CD14-positive monocyte (primary cell): ENCODE data around the gene DLGAP5. TPM values are rescaled to one million over a fixed set of nuclear protein-coding genes. Genes with fewer than 3 reads are reported as not detected.

ENCODE experiments used
- DNase-seq, 3 donors: peaks; one replicate each; pipeline ENCODE4 v3.0.0-alpha.2; 2011 to 2022
- H2AFZ ChIP-seq: 2 replicates; pipeline ENCODE4 v1.6.0; 2012; ENCODE audit warnings: mild to moderate bottlenecking, low read depth, low read length, inconsistent platforms; ENCODE audit not compliant: insufficient read depth, poor library complexity, severe bottlenecking
- H3K27ac ChIP-seq, 2 donors: 1 replicate in 1 of 2; 2 replicates in 1 of 2; pipeline ENCODE4 v1.5.1; 2012 to 2013; ENCODE audit warnings: low read length in 2 of 2, control low read depth in 1 of 2, inconsistent platforms in 1 of 2, low read depth in 1 of 2, mild to moderate bottlenecking in 1 of 2
- H3K27me3 ChIP-seq, 2 donors: one replicate each; pipeline versions ENCODE4 v1.6.0 to v1.6.1; 2011 to 2013; ENCODE audit warnings: low read length in 2 of 2; ENCODE audit not compliant: control insufficient read depth in 2 of 2, insufficient read depth in 2 of 2
- H3K36me3 ChIP-seq, 2 donors: replicated peaks in 1 of 2; 1 replicate in 1 of 2; 2 replicates in 1 of 2; pipeline versions ENCODE4 v1.5.1 to v1.6.1; 2012 to 2013; ENCODE audit warnings: low read length in 2 of 2, control low read depth in 1 of 2, inconsistent platforms in 1 of 2, mild to moderate bottlenecking in 1 of 2; ENCODE audit not compliant: insufficient read depth in 2 of 2, control insufficient read depth in 1 of 2
- H3K4me1 ChIP-seq, 2 donors: 1 replicate in 1 of 2; 2 replicates in 1 of 2; pipeline versions ENCODE4 v1.5.1 to v1.6.1; 2012 to 2013; ENCODE audit warnings: low read length in 2 of 2, control low read depth in 1 of 2, inconsistent platforms in 1 of 2, mild to moderate bottlenecking in 1 of 2, moderate library complexity in 1 of 2; ENCODE audit not compliant: insufficient read depth in 2 of 2, control insufficient read depth in 1 of 2
- H3K4me2 ChIP-seq: replicated peaks from 2 replicates; pipeline ENCODE3; 2012; ENCODE audit warnings: low read length, moderate library complexity, mild to moderate bottlenecking; ENCODE audit not compliant: poor library complexity, severe bottlenecking; ENCODE audit errors: extremely low read depth
- H3K4me3 ChIP-seq, 3 experiments: fragments of 200-600 bp in 1 of 3; sonication (generic) in 1 of 3; replicated peaks in 1 of 3; 1 replicate in 2 of 3; 2 replicates in 1 of 3; pipeline ENCODE4 v1.5.1; 2011 to 2013; ENCODE audit warnings: low read length in 3 of 3, mild to moderate bottlenecking in 3 of 3, control low read depth in 2 of 3, low read depth in 2 of 3, inconsistent platforms in 1 of 3, moderate library complexity in 1 of 3
- H3K79me2 ChIP-seq: 2 replicates; pipeline ENCODE4 v1.6.0; 2012; ENCODE audit warnings: mild to moderate bottlenecking, control low read depth, inconsistent platforms, low read length, moderate library complexity; ENCODE audit not compliant: insufficient read depth
- H3K9ac ChIP-seq: 2 replicates; pipeline ENCODE4 v1.6.0; 2017; ENCODE audit warnings: low read length, mild to moderate bottlenecking; ENCODE audit not compliant: insufficient read depth, poor library complexity, severe bottlenecking
- H3K9me3 ChIP-seq, 2 donors: replicated peaks in 1 of 2; 1 replicate in 1 of 2; 2 replicates in 1 of 2; pipeline versions ENCODE4 v1.5.1 to v1.6.1; 2012 to 2013; ENCODE audit warnings: low read length in 2 of 2, control low read depth in 1 of 2; ENCODE audit not compliant: control insufficient read depth in 1 of 2, insufficient read depth in 1 of 2
- H4K20me1 ChIP-seq: 2 replicates; pipeline ENCODE4 v1.6.0; 2012; ENCODE audit warnings: mild to moderate bottlenecking, low read length, control low read depth, moderate library complexity; ENCODE audit not compliant: insufficient read depth
- H3K27ac Mint-ChIP-seq, 7 donors: one replicate each; pipeline ENCODE4 v1.8.0; 2020; ENCODE audit warnings: mild to moderate bottlenecking in 7 of 7, mixed read lengths in 7 of 7, moderate library complexity in 6 of 7, inconsistent platforms in 2 of 7
- H3K27me3 Mint-ChIP-seq, 3 donors: one replicate each; pipeline ENCODE4 v1.8.0; 2021 to 2022; ENCODE audit warnings: low read depth in 3 of 3, mild to moderate bottlenecking in 3 of 3, mixed read lengths in 3 of 3, moderate library complexity in 3 of 3, inconsistent platforms in 1 of 3
- H3K36me3 Mint-ChIP-seq, 2 donors: one replicate each; pipeline ENCODE4 v1.8.0; 2020; ENCODE audit warnings: mixed read lengths in 2 of 2, inconsistent platforms in 1 of 2, mild to moderate bottlenecking in 1 of 2
- H3K4me1 Mint-ChIP-seq: one replicate; pipeline ENCODE4 v1.8.0; 2020; ENCODE audit warnings: mild to moderate bottlenecking, mixed read lengths
- H3K4me3 Mint-ChIP-seq, 2 donors: one replicate each; pipeline ENCODE4 v1.8.0; 2020; ENCODE audit warnings: mild to moderate bottlenecking in 2 of 2, mixed read lengths in 2 of 2, moderate library complexity in 1 of 2
- H3K9me3 Mint-ChIP-seq, 7 donors: one replicate each; pipeline ENCODE4 v1.8.0; 2020 to 2022; ENCODE audit warnings: mixed read lengths in 7 of 7, mild to moderate bottlenecking in 6 of 7, moderate library complexity in 6 of 7, inconsistent platforms in 2 of 7
- WGBS: methylation state at CpG from one replicate; pipeline ENCODE4 v1.1.5; 2013; ENCODE audit warnings: missing lambda C conversion rate; ENCODE audit not compliant: insufficient coverage; 5-methylcytosine and 5-hydroxymethylcytosine counted together
- intact Hi-C, 2 donors: fragments of 100-400 bp; cut with micrococcal nuclease; formaldehyde crosslinking; loops; one replicate each; pipeline versions ENCODE4 v1.15.0 to v1.15.1; 2023
- polyA plus RNA-seq, 3 donors: library from polyadenylated mRNA; depleted of rRNA in 1 of 3; unstranded in 2 of 3; stranded (reverse) in 1 of 3; fragments of 300-500 nt in 2 of 3; fragments of >200 nt in 1 of 3; fragmentation: Illumina TruSeq in 2 of 3; gene quantifications; 1 replicate in 2 of 3; 2 replicates in 1 of 3; pipeline ENCODE4 v1.2.3, GENCODE V29; 2012 to 2021
- TF ChIP-seq, protein P1 (sequence below): fragments of 200-600 bp; IDR thresholded peaks from one replicate; pipeline ENCODE4 v1.8.0; 2022; ENCODE audit warnings: antibody characterized with exemption, mild to moderate bottlenecking

Gene DLGAP5
- polyA plus RNA-seq, 3 donors, result 0.23 TPM; not detected in 2

DNA sequence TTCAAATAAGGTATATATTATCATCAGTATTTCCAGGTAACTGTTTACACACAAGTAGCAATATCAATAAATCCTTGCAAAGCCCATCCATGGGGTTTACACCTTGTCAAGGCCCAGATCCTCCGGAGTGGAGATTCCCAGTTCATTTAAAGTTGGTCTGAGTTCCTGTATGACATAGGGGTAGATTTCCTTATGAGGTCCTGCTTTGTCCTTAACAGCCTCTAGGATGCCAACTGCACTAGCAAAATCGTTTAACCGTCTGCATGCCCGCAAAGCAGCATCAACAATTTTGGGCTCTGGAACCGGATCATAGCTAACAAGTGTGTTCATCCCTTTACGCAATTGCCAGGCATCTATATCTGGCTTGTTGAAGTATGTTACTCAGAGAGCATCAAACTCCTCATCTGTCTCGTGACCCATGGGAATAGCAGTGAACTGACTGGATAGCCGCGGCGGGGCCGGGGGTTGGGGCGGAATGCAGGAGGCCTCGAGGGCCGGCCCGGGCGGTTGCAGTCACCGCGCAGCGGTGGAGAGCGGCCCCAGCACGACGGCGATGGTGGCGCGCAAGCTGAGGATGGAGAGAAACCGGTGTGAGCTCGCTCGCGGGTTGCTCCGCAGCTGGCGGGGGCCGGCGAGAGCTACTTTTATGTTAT is 49.3 kb upstream of the DLGAP5 start:
- Histone ChIP-seq H3K27ac (no peak overlapping the region), H3K4me2 (no peak overlapping the region), H3K4me3 (no peak overlapping the region), H3K4me1 (peaks cover 7 to 9% of the 10 kb centered on the region in 2 donors), H3K27me3 (peaks cover 3 to 9% of the 10 kb centered on the region in 2 donors), H3K79me2 (no peaks in the 10 kb centered on the region), H4K20me1 (no peaks in the 10 kb centered on the region), H3K9me3 (no peaks in the 10 kb centered on the region), H3K9ac (no peak overlapping the region), H2AFZ (peak overlapping the region; percentile 41), H3K36me3 (no peaks in the 10 kb centered on the region)
- no peak for DNase-seq
- H3K4me3 Mint-ChIP-seq, result peak overlapping the region in 1 of 2 donors; percentile 21
- no peaks in the 10 kb centered on the region for H3K9me3 Mint-ChIP-seq
- peaks cover 3 to 19% (median 3%) of the 10 kb centered on the region in 3 donors for H3K27me3 Mint-ChIP-seq
- intact Hi-C loops, result loop anchor here in 1 of 2 donors (10.0 kb wide), 1 partner anchor 114 kb away; no protein-coding TSS in a partner anchor
- TF ChIP-seq, protein P1, sequence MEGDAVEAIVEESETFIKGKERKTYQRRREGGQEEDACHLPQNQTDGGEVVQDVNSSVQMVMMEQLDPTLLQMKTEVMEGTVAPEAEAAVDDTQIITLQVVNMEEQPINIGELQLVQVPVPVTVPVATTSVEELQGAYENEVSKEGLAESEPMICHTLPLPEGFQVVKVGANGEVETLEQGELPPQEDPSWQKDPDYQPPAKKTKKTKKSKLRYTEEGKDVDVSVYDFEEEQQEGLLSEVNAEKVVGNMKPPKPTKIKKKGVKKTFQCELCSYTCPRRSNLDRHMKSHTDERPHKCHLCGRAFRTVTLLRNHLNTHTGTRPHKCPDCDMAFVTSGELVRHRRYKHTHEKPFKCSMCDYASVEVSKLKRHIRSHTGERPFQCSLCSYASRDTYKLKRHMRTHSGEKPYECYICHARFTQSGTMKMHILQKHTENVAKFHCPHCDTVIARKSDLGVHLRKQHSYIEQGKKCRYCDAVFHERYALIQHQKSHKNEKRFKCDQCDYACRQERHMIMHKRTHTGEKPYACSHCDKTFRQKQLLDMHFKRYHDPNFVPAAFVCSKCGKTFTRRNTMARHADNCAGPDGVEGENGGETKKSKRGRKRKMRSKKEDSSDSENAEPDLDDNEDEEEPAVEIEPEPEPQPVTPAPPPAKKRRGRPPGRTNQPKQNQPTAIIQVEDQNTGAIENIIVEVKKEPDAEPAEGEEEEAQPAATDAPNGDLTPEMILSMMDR, result no peak
- peaks cover 12% of the 10 kb centered on the region for H3K4me1 Mint-ChIP-seq
- WGBS, result 71% methylated on average over 24 of the region's 33 CpGs
- H3K36me3 Mint-ChIP-seq, result no peaks in the 10 kb centered on the region
- no peak overlapping the region for H3K27ac Mint-ChIP-seq

- no peaks in the 10 kb centered on the region for H3K36me3 ChIP-seq
- DNase-seq, result no peak
- intact Hi-C loops, result no loop called here
- no peak overlapping the region for H2AFZ ChIP-seq
- H3K4me3 ChIP-seq, result no peak overlapping the region
- peaks cover 5 to 11% of the 10 kb centered on the region in 2 donors for H3K9me3 ChIP-seq
- no peak overlapping the region for H3K4me2 ChIP-seq
- no peaks in the 10 kb centered on the region for H3K36me3 Mint-ChIP-seq
- H3K27me3 Mint-ChIP-seq, result peaks cover 2 to 19% (median 5%) of the 10 kb centered on the region in 3 donors
- H3K9me3 Mint-ChIP-seq, result peaks cover 7 to 13% (median 10%) of the 10 kb centered on the region in 7 donors
- TF ChIP-seq, protein P1, result no peak
- H3K79me2 ChIP-seq, result no peaks in the 10 kb centered on the region
- H4K20me1 ChIP-seq, result no peaks in the 10 kb centered on the region
- H3K4me1 ChIP-seq, result peaks cover 7 to 9% of the 10 kb centered on the region in 2 donors
- no peak overlapping the region for H3K27ac Mint-ChIP-seq
- H3K9ac ChIP-seq, result no peak overlapping the region
- peaks cover 12% of the 10 kb centered on the region for H3K4me1 Mint-ChIP-seq
- no CpG with 5 or more reads among the region's 1 CpG for WGBS
- peaks cover 3 to 9% of the 10 kb centered on the region in 2 donors for H3K27me3 ChIP-seq
- H3K27ac ChIP-seq, result no peak overlapping the region
- H3K4me3 Mint-ChIP-seq, result no peak overlapping the region
These were observed 47.9 kb upstream of the DLGAP5 start for GRCh38 chr14:55239320-55239719.
